ENCODE data around the gene COL6A1.
"Not testable (repeated sequence)": the region's sequence is repeated elsewhere in the genome, so short reads cannot be mapped to it uniquely, and the experiment has no call there.

Gene COL6A1

GRCh38 chr21:46029186-46029924 lies 47.8 kb downstream of the COL6A1 start:
- no peak for FAIRE-seq

GRCh38 chr21:46031484-46031883 lies 49.9 kb downstream of the COL6A1 start:
- no peak for FAIRE-seq

GRCh38 chr21:46032100-46032499 lies 50.5 kb downstream of the COL6A1 start:
- no peak for FAIRE-seq

- no peak for FAIRE-seq
Measured at GRCh38 chr21:46033410-46034400, 52.1 kb downstream of the COL6A1 start.

- no peak for FAIRE-seq
Measured at GRCh38 chr21:46035809-46036695, 54.5 kb downstream of the COL6A1 start.

GRCh38 chr21:46036696-46037330 lies 55.2 kb downstream of the COL6A1 start:
- no peak for FAIRE-seq

- no peak for FAIRE-seq
Measured at GRCh38 chr21:46037331-46038325, 56.1 kb downstream of the COL6A1 start.

GRCh38 chr21:46038341-46038829 lies 56.8 kb downstream of the COL6A1 start:
- no peak for FAIRE-seq

GRCh38 chr21:46038871-46039397 lies 57.4 kb downstream of the COL6A1 start:
- FAIRE-seq, result no peak

GRCh38 chr21:46039891-46040660 lies 58.5 kb downstream of the COL6A1 start:
- no peak for FAIRE-seq

GRCh38 chr21:46040707-46041106 lies 59.1 kb downstream of the COL6A1 start:
- FAIRE-seq, result no peak

- FAIRE-seq, result no peak
Measured at GRCh38 chr21:46041183-46041582, 59.6 kb downstream of the COL6A1 start.

- FAIRE-seq, result no peak
Measured at GRCh38 chr21:46045154-46045553, 63.6 kb downstream of the COL6A1 start.

- FAIRE-seq, result no peak
Measured at GRCh38 chr21:46046471-46046870, 64.9 kb downstream of the COL6A1 start.

GRCh38 chr21:46046906-46047305 lies 65.3 kb downstream of the COL6A1 start:
- FAIRE-seq, result not testable (repeated sequence)

- FAIRE-seq, result no peak
Measured at GRCh38 chr21:46048926-46049889, 67.6 kb downstream of the COL6A1 start.

GRCh38 chr21:46049890-46050667 lies 68.5 kb downstream of the COL6A1 start:
- no peak for FAIRE-seq

All from A204.1 (cell line).